Putamen (tissue), 1 donor: ENCODE data around the gene KLF16.

Experiments
- DNase-seq: peaks from one replicate; pipeline ENCODE4 v3.0.0-alpha.2; 2016; ENCODE audit warnings: low spot score

KLF16 gene

GRCh38 chr19:1807030-1807694 lies 56.2 kb downstream of the KLF16 start:
- DNase-seq, result no peak

DNA sequence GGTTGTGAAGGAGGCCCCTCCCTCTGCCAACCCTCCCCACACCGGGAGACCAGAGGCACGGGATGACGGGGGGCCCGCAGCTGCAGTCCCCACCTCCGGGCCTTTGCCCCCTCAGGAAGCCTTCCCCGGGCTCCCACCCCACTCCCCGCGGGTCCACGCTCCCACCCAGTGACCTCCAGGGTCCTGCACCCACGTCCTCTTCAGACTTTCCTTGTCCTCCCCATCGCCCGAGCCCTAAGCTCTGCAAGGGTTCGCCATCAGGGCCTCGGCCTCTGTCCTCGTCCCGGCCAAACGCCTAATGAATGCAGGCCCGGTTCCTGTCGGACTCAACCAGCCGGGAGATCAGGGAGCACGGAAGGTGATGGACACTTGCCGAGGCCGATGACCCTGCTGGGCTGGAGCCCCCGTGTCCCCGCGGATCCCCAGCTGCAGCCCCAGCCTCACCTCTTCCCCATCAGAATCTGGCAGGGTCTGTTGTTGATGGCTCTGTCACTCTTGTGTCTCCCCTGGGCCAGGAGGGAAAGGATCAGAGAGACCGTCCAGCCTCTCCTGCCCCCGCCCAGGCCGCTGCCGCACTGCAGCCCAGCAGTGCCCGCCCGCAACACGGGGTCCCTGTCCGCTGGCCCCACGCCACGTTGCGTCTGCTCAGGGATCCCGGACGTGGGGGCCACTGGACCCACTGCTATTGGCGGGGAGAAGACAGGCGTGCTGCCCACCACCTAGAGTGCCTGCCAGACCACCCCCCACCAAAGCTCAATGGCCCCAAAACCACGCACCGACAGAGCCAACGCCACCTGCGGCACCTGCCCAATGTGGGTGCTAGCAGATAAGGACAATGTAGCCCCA lies 57.0 kb downstream of the KLF16 start:
- DNase-seq, result no peak

DNA sequence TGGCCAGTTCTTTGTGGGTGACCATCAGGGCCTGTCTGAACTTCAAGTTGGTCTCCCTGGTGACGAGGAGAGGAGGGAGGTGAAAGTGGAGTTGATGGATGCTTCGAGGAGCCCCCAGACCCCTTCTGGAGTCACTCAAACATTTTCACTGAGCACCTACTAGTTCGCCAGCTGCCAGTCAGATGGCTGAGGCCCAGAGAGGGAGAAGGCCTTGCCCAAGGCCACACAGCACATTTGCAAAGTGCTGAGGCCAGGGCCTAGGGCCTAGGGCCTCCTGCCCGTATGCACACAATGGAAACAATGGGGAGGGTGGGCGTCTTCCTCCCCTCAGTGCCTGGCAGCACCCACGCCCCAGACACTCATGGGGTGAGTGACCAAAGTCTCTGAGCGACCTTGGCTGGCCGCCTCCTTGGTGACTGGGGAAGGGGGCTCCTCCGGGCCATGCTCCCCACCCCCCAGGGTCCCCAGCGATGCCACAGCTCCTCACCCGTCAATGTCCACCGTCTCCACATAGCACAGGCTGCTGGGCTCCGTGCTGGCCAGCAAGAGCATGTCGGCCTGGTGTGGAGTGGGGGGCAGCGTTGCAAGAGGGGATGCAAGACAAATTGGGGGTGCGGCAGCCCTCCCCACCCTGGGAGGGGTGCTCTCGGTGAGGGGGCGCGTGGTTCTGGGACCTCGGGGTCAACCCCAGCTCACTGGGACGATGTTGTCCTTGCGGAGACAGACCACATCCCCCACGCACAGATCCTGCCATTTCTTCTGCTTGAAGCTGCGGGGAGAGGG lies 57.8 kb downstream of the KLF16 start:
- no peak for DNase-seq

GRCh38 chr19:1804858-1805257 lies 58.5 kb downstream of the KLF16 start:
- DNase-seq, result no peak
